Measurements from ENCODE around the gene HARBI1. TPM values are rescaled to one million over a fixed set of nuclear protein-coding genes. Genes with fewer than 3 reads are reported as not detected.

The HARBI1 gene
- total RNA-seq, 1 donor from 2014 or later, result 5.3 TPM

GRCh38 chr11:46657186-46657585 lies 40.2 kb upstream of the HARBI1 start:
- Histone ChIP-seq H3K27ac (no peak overlapping the region), H3K9me3 (ENCODE audit: low read depth) (no peaks in the 10 kb centered on the region), H3K27me3 (no peaks in the 10 kb centered on the region), H2AFZ (replicated peaks) (no peak overlapping the region), H3K9ac (no peak overlapping the region), H4K20me1 (ENCODE audit: low read depth) (no peaks in the 10 kb centered on the region), H3K4me2 (no peak overlapping the region), H3K4me1 (no peaks in the 10 kb centered on the region), H3F3A (ENCODE audit: low read depth) (no peaks in the 10 kb centered on the region), H3K4me3 (no peak overlapping the region), H3K79me2 (ENCODE audit: low read depth) (no peaks in the 10 kb centered on the region), H3K36me3 (peaks cover 3% of the 10 kb centered on the region)
- Mint-ChIP-seq H3K4me1 (no peaks in the 10 kb centered on the region), H3K4me3 (no peak overlapping the region), H3K9me3 (no peaks in the 10 kb centered on the region), H3K27ac (no peak overlapping the region), H3K27me3 (ENCODE audit: insufficient read depth, low read depth) (no peaks in the 10 kb centered on the region), H3K36me3 (peaks cover 21% of the 10 kb centered on the region)
- DNase-seq (ENCODE audit: low spot score), result no peak
- TF ChIP-seq CTCF (IDR thresholded peaks at IDR 0.05), result no peak
- no peak for TF ChIP-seq EZH2 (IDR thresholded peaks at IDR 0.05)
- TF ChIP-seq EZH2phosphoT487 (IDR thresholded peaks at IDR 0.05), result no peak

- Histone ChIP-seq H2AFZ (replicated peaks) (no peak overlapping the region), H3K9ac (no peak overlapping the region), H3K9me3 (ENCODE audit: low read depth) (no peaks in the 10 kb centered on the region), H3K27me3 (no peaks in the 10 kb centered on the region), H3K36me3 (peaks cover 10% of the 10 kb centered on the region), H3K4me2 (no peak overlapping the region), H3K4me1 (no peaks in the 10 kb centered on the region), H3K4me3 (no peak overlapping the region), H4K20me1 (ENCODE audit: low read depth) (no peaks in the 10 kb centered on the region), H3K27ac (no peak overlapping the region), H3K79me2 (ENCODE audit: low read depth) (no peaks in the 10 kb centered on the region), H3F3A (ENCODE audit: low read depth) (no peaks in the 10 kb centered on the region)
- Mint-ChIP-seq H3K4me1 (no peaks in the 10 kb centered on the region), H3K4me3 (no peak overlapping the region), H3K36me3 (peaks cover 24% of the 10 kb centered on the region), H3K27ac (no peak overlapping the region), H3K9me3 (no peaks in the 10 kb centered on the region), H3K27me3 (ENCODE audit: insufficient read depth, low read depth) (no peaks in the 10 kb centered on the region)
- no peak for TF ChIP-seq CTCF (IDR thresholded peaks at IDR 0.05)
- TF ChIP-seq EZH2phosphoT487 (IDR thresholded peaks at IDR 0.05), result no peak
- TF ChIP-seq EZH2 (IDR thresholded peaks at IDR 0.05), result no peak
- no peak for DNase-seq (ENCODE audit: low spot score)
These were observed 38.6 kb upstream of the HARBI1 start for GRCh38 chr11:46655631-46656030.

GRCh38 chr11:46649180-46649738 lies 32.2 kb upstream of the HARBI1 start:
- Histone ChIP-seq H3K4me1 (no peaks in the 10 kb centered on the region), H3K4me2 (no peak overlapping the region), H3K27me3 (no peaks in the 10 kb centered on the region), H2AFZ (replicated peaks) (no peak overlapping the region), H4K20me1 (ENCODE audit: low read depth) (no peaks in the 10 kb centered on the region), H3K9me3 (ENCODE audit: low read depth) (no peaks in the 10 kb centered on the region), H3K79me2 (ENCODE audit: low read depth) (no peaks in the 10 kb centered on the region), H3K9ac (no peak overlapping the region), H3K27ac (no peak overlapping the region), H3F3A (ENCODE audit: low read depth) (no peaks in the 10 kb centered on the region), H3K36me3 (peaks cover 10% of the 10 kb centered on the region), H3K4me3 (no peak overlapping the region)
- Mint-ChIP-seq H3K4me3 (no peak overlapping the region), H3K9me3 (no peaks in the 10 kb centered on the region), H3K36me3 (peaks cover 16% of the 10 kb centered on the region), H3K27me3 (ENCODE audit: insufficient read depth, low read depth) (peaks cover 2% of the 10 kb centered on the region), H3K4me1 (no peaks in the 10 kb centered on the region), H3K27ac (no peak overlapping the region)
- TF ChIP-seq EZH2phosphoT487 (IDR thresholded peaks at IDR 0.05), result no peak
- peak; percentile 4 for DNase-seq (ENCODE audit: low spot score)

GRCh38 chr11:46643986-46644385 lies 27.0 kb upstream of the HARBI1 start:
- peaks cover 2% of the 10 kb centered on the region for H3K27me3 Mint-ChIP-seq (ENCODE audit: insufficient read depth, low read depth)
- Histone ChIP-seq H3K4me2 (no peak overlapping the region), H3K79me2 (ENCODE audit: low read depth) (no peaks in the 10 kb centered on the region), H3K27me3 (no peaks in the 10 kb centered on the region), H3K4me1 (no peaks in the 10 kb centered on the region), H3K4me3 (no peak overlapping the region), H2AFZ (replicated peaks) (no peak overlapping the region), H3K9ac (no peak overlapping the region), H3F3A (ENCODE audit: low read depth) (no peaks in the 10 kb centered on the region), H3K27ac (no peak overlapping the region), H4K20me1 (ENCODE audit: low read depth) (no peaks in the 10 kb centered on the region), H3K9me3 (ENCODE audit: low read depth) (no peaks in the 10 kb centered on the region), H3K36me3 (no peaks in the 10 kb centered on the region)
- H3K36me3 Mint-ChIP-seq, result peaks cover 13% of the 10 kb centered on the region
- no peak overlapping the region for H3K4me3 Mint-ChIP-seq
- DNase-seq (ENCODE audit: low spot score), result no peak
- no peak overlapping the region for H3K27ac Mint-ChIP-seq
- TF ChIP-seq EZH2 (IDR thresholded peaks at IDR 0.05) (no peak), EZH2phosphoT487 (IDR thresholded peaks at IDR 0.05) (no peak), CTCF (IDR thresholded peaks at IDR 0.05) (no peak)
- no peaks in the 10 kb centered on the region for H3K9me3 Mint-ChIP-seq
- H3K4me1 Mint-ChIP-seq, result no peaks in the 10 kb centered on the region

Measured in neural progenitor cell (in vitro differentiated cells).